Choroid plexus epithelial cell (primary cell): Measurements from ENCODE around the gene THSD4.

Experiments used
- DNase-seq: peaks from one replicate; pipeline ENCODE4 v3.0.0-alpha.2; 2010; ENCODE audit warnings: low read depth
- H3K4me3 ChIP-seq: 2 replicates; pipeline ENCODE4 v1.5.1; 2011; ENCODE audit warnings: low read depth, mild to moderate bottlenecking, control low read depth, low read length, moderate library complexity
- CTCF ChIP-seq: conservative IDR thresholded peaks from 2 replicates; pipeline ENCODE4 v1.5.1; 2011; ENCODE audit warnings: low read depth, mild to moderate bottlenecking, control low read depth, inconsistent platforms, low read length, moderate library complexity

THSD4 gene

GRCh38 chr15:71788646-71789579, 673.6 kb downstream of the THSD4 start:
- DNase-seq = no peak
- no peak for TF ChIP-seq CTCF
- H3K4me3 ChIP-seq = no peak overlapping the region

GRCh38 chr15:71789616-71790015, 674.3 kb downstream of the THSD4 start:
- DNase-seq = no peak
- TF ChIP-seq CTCF = no peak
- H3K4me3 ChIP-seq = no peak overlapping the region

GRCh38 chr15:71790081-71790480, 674.8 kb downstream of the THSD4 start:
- no peak overlapping the region for H3K4me3 ChIP-seq
- no peak for TF ChIP-seq CTCF
- peak; percentile 75 for DNase-seq

- TF ChIP-seq CTCF = no peak
- no peak for DNase-seq
- H3K4me3 ChIP-seq = no peak overlapping the region
These were observed 676.7 kb downstream of the THSD4 start for GRCh38 chr15:71791975-71792374.

GRCh38 chr15:71792521-71792920, 677.2 kb downstream of the THSD4 start:
- DNase-seq = peak; percentile 68
- TF ChIP-seq CTCF = no peak
- H3K4me3 ChIP-seq = no peak overlapping the region

- no peak overlapping the region for H3K4me3 ChIP-seq
- no peak for TF ChIP-seq CTCF
- DNase-seq = no peak
These were observed 683.4 kb downstream of the THSD4 start for GRCh38 chr15:71798641-71799040.

- TF ChIP-seq CTCF = no peak
- DNase-seq = no peak
- H3K4me3 ChIP-seq = no peak overlapping the region
These were observed 684.9 kb downstream of the THSD4 start for GRCh38 chr15:71800190-71800589.
